Ishikawa (cell line): ENCODE data around the gene TBKBP1.

ENCODE experiments used
- CEBPB ChIP-seq: IDR thresholded peaks from 2 replicates; pipeline ENCODE4 v1.6.1; 2012
- CREB1 ChIP-seq: IDR thresholded peaks from 2 replicates; pipeline ENCODE4 v1.6.1; 2012; ENCODE audit warnings: low read depth
- EGR1 ChIP-seq: IDR thresholded peaks from 2 replicates; pipeline ENCODE4 v1.6.1; 2012
- EP300 ChIP-seq: IDR thresholded peaks from 2 replicates; pipeline ENCODE4 v1.6.1; 2012; ENCODE audit warnings: borderline replicate concordance
- RAD21 ChIP-seq: IDR thresholded peaks from 2 replicates; pipeline ENCODE4 v1.6.1; 2012; ENCODE audit warnings: low read depth
- TEAD4 ChIP-seq: IDR thresholded peaks from 2 replicates; pipeline ENCODE4 v1.6.1; 2012
- YY1 ChIP-seq: IDR thresholded peaks from 2 replicates; pipeline ENCODE4 v1.6.1; 2012; ENCODE audit warnings: low read depth
- TF ChIP-seq, protein P1 (sequence below): IDR thresholded peaks from 2 replicates; pipeline ENCODE4 v1.6.1; 2012; ENCODE audit warnings: low read depth, mild to moderate bottlenecking
- TF ChIP-seq, protein P2 (sequence below): IDR thresholded peaks from 2 replicates; pipeline ENCODE4 v1.6.1; 2012
- TF ChIP-seq, protein P3 (sequence below): IDR thresholded peaks from 2 replicates; pipeline ENCODE4 v1.6.1; 2012

DNA sequence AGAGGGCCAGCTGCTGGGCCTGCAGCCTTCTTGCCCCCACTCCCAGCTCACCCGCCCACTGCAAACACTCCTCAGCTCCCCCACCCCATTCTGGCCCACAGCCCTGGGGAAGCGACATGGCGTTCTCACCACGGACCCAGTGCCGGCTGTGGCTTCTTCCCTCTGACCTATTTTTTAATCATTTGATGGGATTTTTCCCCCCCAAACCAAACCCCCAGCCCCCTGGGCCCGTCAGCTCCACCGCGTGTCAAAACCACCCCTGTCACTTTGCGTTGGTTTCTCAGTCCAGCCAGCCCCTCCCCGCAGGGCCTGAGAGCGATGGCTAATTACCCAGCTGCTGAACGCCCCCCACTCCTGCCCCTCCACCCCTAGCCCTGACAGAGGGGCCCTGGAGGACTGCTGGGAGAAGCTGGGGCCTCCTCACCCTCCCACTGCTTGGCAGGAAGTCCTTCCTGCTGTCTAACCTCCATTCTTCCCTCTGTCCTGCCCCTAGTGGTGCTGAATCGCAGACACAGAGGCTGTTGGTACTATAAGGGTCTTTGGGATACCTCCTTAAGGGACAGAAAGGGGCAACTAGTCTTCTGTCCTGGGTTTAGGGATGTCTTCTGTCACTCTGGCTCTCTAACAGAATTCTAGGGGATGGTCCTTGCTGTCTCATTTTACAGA, 31.6 kb downstream of the TBKBP1 start:
- TF ChIP-seq RAD21: no peak
- TF ChIP-seq CREB1: no peak
- TF ChIP-seq, protein P1, sequence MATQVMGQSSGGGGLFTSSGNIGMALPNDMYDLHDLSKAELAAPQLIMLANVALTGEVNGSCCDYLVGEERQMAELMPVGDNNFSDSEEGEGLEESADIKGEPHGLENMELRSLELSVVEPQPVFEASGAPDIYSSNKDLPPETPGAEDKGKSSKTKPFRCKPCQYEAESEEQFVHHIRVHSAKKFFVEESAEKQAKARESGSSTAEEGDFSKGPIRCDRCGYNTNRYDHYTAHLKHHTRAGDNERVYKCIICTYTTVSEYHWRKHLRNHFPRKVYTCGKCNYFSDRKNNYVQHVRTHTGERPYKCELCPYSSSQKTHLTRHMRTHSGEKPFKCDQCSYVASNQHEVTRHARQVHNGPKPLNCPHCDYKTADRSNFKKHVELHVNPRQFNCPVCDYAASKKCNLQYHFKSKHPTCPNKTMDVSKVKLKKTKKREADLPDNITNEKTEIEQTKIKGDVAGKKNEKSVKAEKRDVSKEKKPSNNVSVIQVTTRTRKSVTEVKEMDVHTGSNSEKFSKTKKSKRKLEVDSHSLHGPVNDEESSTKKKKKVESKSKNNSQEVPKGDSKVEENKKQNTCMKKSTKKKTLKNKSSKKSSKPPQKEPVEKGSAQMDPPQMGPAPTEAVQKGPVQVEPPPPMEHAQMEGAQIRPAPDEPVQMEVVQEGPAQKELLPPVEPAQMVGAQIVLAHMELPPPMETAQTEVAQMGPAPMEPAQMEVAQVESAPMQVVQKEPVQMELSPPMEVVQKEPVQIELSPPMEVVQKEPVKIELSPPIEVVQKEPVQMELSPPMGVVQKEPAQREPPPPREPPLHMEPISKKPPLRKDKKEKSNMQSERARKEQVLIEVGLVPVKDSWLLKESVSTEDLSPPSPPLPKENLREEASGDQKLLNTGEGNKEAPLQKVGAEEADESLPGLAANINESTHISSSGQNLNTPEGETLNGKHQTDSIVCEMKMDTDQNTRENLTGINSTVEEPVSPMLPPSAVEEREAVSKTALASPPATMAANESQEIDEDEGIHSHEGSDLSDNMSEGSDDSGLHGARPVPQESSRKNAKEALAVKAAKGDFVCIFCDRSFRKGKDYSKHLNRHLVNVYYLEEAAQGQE: peak; percentile 58; the same call in 1 of the 2 replicates
- TF ChIP-seq, protein P2, sequence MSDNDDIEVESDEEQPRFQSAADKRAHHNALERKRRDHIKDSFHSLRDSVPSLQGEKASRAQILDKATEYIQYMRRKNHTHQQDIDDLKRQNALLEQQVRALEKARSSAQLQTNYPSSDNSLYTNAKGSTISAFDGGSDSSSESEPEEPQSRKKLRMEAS: no peak
- TF ChIP-seq EP300: no peak
- no peak for TF ChIP-seq YY1
- TF ChIP-seq CEBPB: no peak
- TF ChIP-seq EGR1: no peak
- TF ChIP-seq TEAD4: no peak
- TF ChIP-seq, protein P3, sequence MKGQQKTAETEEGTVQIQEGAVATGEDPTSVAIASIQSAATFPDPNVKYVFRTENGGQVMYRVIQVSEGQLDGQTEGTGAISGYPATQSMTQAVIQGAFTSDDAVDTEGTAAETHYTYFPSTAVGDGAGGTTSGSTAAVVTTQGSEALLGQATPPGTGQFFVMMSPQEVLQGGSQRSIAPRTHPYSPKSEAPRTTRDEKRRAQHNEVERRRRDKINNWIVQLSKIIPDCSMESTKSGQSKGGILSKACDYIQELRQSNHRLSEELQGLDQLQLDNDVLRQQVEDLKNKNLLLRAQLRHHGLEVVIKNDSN: no peak
